ENCODE results near the gene FAM185A.
"Not testable (repeated sequence)": the region's sequence is repeated elsewhere in the genome, so short reads cannot be mapped to it uniquely, and the experiment has no call there.

Gene FAM185A

GRCh38 chr7:102748605-102749444 is at the start of gene FAM185A:
Gene FAM185A, plus strand, starts transcription at chr7:102748999. Its CDS starts 209 bp downstream, at chr7:102749208.
- DNase-seq (ENCODE audit: low read depth in 2 of 2): peak; percentile 96

- not testable (repeated sequence) for DNase-seq (ENCODE audit: low read depth in 2 of 2)
Observed at GRCh38 chr7:102713011-102713690, 35.6 kb upstream of the FAM185A start.

GRCh38 chr7:102713691-102714080 is 35.1 kb upstream of the FAM185A start:
- DNase-seq (ENCODE audit: low read depth in 2 of 2): not testable (repeated sequence)

- DNase-seq (ENCODE audit: low read depth in 2 of 2): not testable (repeated sequence)
Observed at GRCh38 chr7:102714774-102715522, 33.9 kb upstream of the FAM185A start.

GRCh38 chr7:102715718-102716117 is 33.1 kb upstream of the FAM185A start:
- DNase-seq (ENCODE audit: low read depth in 2 of 2): not testable (repeated sequence)

GRCh38 chr7:102718491-102718890 is 30.3 kb upstream of the FAM185A start:
- DNase-seq (ENCODE audit: low read depth in 2 of 2): peak in 1 of 2 experiments; percentile 19

GRCh38 chr7:102726170-102726569 is 22.6 kb upstream of the FAM185A start:
- DNase-seq (ENCODE audit: low read depth in 2 of 2): not testable (repeated sequence)

- DNase-seq (ENCODE audit: low read depth in 2 of 2): not testable (repeated sequence)
Observed at GRCh38 chr7:102729670-102730069, 19.1 kb upstream of the FAM185A start.

GRCh38 chr7:102730431-102730830 is 18.4 kb upstream of the FAM185A start:
- not testable (repeated sequence) for DNase-seq (ENCODE audit: low read depth in 2 of 2)

GRCh38 chr7:102742002-102742771 is 6.6 kb upstream of the FAM185A start:
- DNase-seq (ENCODE audit: low read depth in 2 of 2): not testable (repeated sequence)

- DNase-seq (ENCODE audit: low read depth in 2 of 2): not testable (repeated sequence)
Observed at GRCh38 chr7:102743861-102744260, 4.9 kb upstream of the FAM185A start.

- DNase-seq (ENCODE audit: low read depth in 2 of 2): not testable (repeated sequence)
Observed at GRCh38 chr7:102745494-102746288, 3.1 kb upstream of the FAM185A start.

GRCh38 chr7:102749445-102749786 is 617 bp downstream of the FAM185A start:
- not testable (repeated sequence) for DNase-seq (ENCODE audit: low read depth in 2 of 2)

GRCh38 chr7:102758227-102758626 is 9.4 kb downstream of the FAM185A start:
- not testable (repeated sequence) for DNase-seq (ENCODE audit: low read depth in 2 of 2)

GRCh38 chr7:102759934-102760333 is 11.1 kb downstream of the FAM185A start:
- DNase-seq (ENCODE audit: low read depth in 2 of 2): not testable (repeated sequence)

GRCh38 chr7:102761234-102761633 is 12.4 kb downstream of the FAM185A start:
- DNase-seq (ENCODE audit: low read depth in 2 of 2): not testable (repeated sequence)

- not testable (repeated sequence) for DNase-seq (ENCODE audit: low read depth in 2 of 2)
Observed at GRCh38 chr7:102763295-102763905, 14.6 kb downstream of the FAM185A start.

GRCh38 chr7:102769657-102770192 is 20.9 kb downstream of the FAM185A start:
- DNase-seq (ENCODE audit: low read depth in 2 of 2): not testable (repeated sequence)

- DNase-seq (ENCODE audit: low read depth in 2 of 2): not testable (repeated sequence)
Observed at GRCh38 chr7:102770467-102770866, 21.7 kb downstream of the FAM185A start.

- not testable (repeated sequence) for DNase-seq (ENCODE audit: low read depth in 2 of 2)
Observed at GRCh38 chr7:102776217-102776616, 27.4 kb downstream of the FAM185A start.

All from fibroblast of skin of left biceps (primary cell).